GM21381 (cell line): ENCODE measurements around the gene PRRX2.
"Not testable (repeated sequence)": the region's sequence is repeated elsewhere in the genome, so short reads cannot be mapped to it uniquely, and the experiment has no call there.

ENCODE experiments used
- ATAC-seq: cut with Tn5 transposase; IDR thresholded peaks from one replicate; pipeline ENCODE4 v1.9.1; 2021; ENCODE audit warnings: mild to moderate bottlenecking, moderate library complexity; ENCODE audit not compliant: unreplicated experiment

Gene PRRX2

GRCh38 chr9:129653823-129654553 is 11.5 kb upstream of the PRRX2 start:
- no peak for ATAC-seq

DNA sequence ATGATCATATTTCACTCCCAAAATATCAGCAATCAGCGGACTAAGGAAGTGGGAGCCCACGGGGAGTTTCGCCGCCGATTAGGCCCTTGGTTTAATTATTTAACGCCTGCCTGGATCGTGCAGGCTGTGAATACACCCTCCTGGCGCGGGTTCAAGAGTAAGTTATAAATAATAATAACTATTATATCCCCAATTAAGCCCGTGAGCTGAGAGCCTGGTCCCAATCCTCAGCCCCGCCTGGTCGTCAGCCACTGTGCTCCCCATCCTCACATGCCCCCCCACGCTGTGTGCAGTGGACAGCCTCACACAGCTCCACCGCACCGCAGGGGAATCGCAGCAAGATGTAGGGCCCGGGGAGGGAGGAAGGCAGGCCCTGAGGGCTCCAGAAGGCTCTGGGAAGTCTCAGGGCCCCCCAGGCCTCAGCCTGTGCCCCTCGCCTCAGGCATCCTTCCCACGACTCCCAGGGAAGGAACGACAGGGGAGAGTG is 10.8 kb upstream of the PRRX2 start:
- no peak for ATAC-seq

GRCh38 chr9:129655154-129655553 is 10.3 kb upstream of the PRRX2 start:
- no peak for ATAC-seq

DNA sequence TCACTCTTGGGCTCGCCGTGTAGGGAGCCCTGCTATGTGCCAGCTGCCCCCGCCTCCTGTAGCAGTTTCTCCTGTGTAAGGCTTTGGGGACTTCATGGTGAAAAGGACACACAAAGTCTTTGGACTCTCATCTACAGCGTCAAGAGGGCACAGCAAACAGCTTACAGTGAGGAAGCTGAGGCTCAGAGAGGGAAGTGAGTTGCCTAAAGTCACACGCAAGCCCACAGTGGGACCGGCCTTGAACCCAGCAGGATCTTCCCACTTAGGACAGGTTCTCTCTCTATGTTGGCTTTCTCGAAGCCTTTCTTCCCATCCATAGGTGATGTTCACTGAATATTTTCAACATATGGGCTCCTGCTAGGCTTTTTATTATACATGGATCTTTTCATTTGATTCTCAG is 9.8 kb upstream of the PRRX2 start:
- ATAC-seq: no peak

DNA sequence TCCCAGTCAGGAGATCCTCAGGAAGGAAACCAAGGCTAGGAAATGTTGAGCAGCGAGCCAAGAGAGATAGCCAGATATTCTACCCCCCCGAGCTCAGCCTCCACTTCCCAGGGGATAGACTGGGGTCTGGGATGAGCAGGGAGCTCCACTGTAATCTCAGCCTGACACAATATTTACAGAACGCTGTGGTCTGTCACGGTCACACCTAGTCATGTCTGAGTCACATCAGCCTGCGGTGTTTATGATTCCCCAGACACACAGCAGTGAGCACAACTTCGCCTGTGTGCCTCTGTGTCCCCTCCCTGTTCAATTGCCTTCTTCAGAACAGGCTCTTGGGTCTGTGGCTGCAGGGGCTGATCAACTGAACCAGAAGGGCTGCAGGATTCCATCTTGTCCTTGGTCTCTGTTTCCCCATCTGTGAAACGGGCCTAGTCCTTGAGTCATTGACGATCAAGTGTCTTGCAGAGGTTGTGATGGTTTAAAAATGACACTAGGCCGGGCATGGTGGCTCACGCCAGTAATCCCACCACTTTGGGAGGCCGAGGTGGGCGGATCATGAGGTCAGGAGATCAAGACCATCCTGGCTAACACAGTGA is 8.6 kb upstream of the PRRX2 start:
- ATAC-seq: no peak

GRCh38 chr9:129661029-129661428 is 4.4 kb upstream of the PRRX2 start:
- ATAC-seq: no peak

DNA sequence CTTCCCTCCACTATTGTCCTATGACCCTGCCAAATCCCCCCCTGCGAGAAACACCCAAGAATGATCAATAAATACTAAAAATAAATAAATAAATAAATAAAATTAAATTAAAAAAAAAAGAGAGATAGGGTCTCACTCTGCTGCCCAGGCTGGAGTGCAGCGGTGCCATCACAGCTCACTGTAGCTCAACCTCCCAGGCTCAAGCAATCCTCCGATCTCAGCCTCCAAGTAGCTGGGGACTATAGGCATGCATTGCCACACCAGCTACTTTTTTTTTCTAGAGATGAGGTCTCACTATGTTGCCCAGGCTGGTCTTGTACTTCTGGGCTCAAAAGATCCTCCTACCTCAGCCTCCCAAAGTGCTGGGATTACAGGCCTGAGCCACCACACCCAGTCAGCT is 3.2 kb upstream of the PRRX2 start:
- ATAC-seq: not testable (repeated sequence)

DNA sequence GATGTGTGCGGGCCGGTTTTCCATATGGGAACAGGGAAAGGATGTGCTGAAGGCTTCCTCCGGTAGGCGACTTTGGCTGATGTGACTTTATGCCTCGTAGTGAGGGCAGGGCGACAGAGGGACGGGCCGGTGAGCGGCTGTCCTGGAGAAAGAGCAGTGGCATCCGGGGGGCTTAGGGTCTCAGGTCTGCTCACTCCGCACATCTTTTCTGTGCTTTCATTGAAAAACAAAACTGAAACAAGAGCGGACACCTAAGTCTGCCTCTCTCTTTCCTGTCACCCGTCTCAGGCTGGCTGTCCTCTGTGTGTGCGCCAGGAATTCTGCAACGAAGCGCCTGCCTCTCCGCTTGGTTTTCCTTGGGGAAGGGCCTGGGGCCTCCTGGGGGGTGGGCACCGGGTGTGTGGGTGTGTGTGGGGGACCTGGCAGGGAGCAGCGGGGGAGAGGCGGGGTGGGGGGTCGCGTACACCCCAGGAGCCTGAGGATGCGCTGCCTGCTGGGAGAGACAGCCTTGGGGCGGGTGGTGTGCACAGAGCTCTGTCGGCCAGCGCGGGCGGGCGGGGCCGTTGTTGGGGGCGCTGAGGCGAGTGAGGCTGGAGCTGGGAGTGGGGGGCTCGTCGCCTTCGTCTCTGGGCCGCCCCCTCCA is 580 bp upstream of the PRRX2 start:
- no peak for ATAC-seq

DNA sequence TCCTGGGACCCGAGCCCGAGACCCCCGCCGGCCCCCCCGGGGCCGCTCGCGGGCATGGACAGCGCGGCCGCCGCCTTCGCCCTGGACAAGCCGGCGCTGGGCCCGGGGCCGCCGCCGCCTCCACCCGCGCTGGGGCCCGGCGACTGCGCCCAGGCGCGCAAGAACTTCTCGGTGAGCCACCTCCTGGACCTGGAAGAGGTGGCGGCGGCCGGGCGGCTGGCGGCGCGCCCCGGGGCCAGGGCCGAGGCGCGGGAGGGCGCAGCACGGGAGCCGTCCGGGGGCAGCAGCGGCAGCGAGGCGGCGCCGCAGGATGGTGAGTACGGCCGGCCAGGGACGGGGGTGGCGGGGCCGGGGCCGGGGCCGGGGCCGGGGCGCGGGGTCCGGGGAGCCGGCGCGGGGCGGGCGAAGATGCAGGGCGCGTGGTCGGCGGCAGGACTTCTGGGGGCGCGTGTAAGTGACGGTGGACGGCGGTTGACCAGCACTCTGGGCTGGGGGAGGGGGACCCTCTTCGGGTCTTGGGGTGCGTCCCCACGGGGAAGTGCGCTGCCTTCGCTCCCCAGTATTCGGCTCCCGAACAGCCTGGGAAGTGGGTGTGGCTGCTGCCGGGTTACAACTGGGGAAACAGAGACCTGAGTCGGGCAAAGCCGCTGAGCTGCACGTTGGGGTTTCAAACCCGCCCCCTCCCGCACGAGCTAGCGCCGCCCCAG is 520 bp downstream of the PRRX2 start:
- no peak for ATAC-seq

DNA sequence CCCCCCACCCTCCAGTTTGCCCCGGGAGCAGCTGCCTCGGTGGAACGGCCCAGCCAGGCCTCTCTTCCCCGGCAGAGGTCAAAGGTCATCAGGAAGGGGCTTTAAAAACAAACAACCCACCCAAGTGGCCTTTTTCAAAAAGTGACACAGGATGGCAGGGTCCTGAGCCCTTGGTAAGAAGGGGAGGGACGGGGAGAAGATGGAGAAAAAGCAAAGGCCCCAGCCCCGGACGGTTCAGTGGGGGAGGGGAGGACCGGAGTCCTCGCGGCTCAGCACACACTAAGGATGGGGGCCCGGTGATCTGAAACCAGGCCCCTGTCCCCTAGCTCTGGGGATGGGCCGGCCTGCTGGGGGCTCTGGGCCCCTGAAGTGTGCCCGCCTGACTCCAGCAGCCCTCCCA is 1.1 kb downstream of the PRRX2 start:
- no peak for ATAC-seq

DNA sequence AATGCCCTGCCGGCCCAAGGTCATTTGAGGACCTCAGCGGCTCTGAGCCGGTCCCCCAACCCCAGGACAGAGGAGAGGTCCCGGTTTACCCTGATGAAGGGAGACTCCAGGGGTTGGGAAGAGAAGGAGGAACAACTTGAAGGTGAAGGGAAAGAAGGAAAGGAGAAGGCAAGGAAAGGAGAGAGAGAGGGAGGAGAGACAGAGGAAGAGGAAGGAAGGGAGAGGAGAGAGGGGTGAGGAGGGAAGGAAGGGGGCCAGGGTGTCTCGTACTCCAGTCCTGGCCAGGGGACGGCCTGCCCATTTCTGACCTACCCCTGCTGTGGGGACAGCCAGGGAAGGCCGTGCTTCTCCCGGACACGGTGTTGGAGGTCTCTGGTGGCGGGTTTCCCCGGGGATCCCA is 1.9 kb downstream of the PRRX2 start:
- no peak for ATAC-seq

DNA sequence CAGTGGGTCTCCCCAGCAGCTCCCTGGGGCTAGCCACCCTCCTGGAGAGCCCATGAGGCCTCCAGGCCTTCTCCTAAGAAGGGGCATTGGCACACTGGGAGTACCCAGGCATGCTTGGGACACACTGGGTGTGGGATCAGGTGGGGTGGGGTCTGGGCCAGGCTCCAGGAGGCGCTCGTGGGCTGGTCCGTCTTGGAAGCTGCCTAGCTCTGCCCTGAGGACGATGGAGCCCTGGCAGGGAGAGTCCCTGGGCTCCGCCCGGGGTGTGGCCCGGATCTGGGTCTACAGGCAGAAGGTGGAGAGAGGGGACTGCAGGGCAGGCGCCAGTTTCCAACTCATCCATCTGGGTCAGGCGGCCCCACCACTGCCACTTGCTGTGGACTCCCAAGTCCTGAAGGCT is 2.4 kb downstream of the PRRX2 start:
- no peak for ATAC-seq

- no peak for ATAC-seq
Measured at GRCh38 chr9:129669141-129669718, 3.8 kb downstream of the PRRX2 start.

DNA sequence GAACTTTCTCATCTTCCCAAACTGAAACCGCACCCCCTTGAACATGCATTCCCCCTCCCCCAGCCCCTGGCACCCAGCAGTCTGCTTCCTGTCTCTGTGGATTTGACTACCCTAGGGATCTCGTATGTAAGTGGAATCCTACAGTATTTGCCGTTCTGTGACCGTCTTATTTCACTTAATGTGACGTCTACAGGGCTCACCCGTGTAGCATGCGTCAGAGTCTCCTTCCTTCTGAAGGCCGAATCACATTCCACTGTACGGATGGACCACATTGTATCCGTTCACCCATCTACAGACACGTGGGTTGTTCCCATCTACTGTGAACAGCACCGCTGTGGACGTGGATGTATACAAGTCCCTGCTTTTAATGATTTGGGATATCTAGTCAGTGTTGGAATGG is 4.5 kb downstream of the PRRX2 start:
- no peak for ATAC-seq

DNA sequence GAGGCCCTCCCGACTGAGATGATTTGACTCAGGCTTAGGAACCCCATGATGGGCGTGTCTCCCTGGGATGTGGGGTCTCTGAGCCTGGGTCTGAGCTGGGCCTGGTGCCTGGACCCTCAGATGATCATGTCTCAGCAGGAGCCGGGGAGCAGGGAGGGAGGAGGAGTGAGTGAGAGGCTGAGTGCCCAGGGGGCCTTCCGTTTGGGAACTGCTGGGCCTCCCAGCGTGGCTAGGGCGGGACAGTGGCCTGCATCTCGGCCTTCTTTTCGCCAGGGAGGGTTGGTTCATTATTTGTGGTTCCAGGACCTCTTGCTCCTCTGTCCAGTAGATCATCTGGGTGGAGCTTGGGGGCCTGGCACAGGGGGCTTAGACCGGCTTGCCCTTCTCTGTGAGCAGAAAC is 5.6 kb downstream of the PRRX2 start:
- no peak for ATAC-seq

DNA sequence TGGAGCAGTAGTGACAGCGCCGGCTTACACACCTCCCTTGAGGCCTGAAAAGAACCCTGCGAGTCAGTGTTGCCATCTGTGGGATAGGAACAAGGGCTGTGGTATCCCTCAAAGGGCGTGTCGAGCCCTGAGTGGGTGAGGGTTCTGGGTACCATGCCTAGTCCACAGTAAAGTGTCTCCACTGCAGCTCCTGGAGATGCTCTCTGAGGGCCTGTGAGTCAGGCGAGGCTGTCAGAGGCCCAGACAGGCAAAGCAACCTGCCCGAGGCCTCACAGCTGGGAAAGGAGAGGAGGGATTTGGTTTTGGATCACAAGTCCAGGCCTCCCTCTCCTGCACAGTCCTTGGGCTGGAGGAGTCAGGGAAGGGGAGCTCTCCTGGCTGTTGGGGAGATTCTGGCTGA is 6.1 kb downstream of the PRRX2 start:
- ATAC-seq: no peak

- ATAC-seq: no peak
Measured at GRCh38 chr9:129672702-129673101, 7.3 kb downstream of the PRRX2 start.

GRCh38 chr9:129673602-129674001 is 8.2 kb downstream of the PRRX2 start:
- ATAC-seq: no peak

DNA sequence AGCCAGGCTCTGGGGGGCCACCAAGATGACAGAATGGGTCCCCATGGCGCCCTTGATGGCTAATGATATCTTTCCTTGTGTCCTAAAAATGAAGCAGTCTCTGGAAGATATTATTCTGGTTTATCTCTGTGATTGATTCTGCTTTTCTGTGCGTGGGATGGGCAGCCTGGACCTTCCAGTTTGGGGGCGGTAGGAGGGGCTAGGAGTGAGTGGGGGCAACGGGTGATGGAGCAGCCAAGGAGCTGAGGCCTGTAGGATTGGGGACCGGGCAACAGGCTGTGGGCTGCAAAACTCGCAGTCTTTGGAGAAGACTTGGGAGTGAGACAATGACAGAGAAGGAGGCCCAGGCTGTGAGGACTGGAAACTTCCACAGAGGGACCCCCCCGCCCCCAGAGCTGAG is 8.8 kb downstream of the PRRX2 start:
- no peak for ATAC-seq

DNA sequence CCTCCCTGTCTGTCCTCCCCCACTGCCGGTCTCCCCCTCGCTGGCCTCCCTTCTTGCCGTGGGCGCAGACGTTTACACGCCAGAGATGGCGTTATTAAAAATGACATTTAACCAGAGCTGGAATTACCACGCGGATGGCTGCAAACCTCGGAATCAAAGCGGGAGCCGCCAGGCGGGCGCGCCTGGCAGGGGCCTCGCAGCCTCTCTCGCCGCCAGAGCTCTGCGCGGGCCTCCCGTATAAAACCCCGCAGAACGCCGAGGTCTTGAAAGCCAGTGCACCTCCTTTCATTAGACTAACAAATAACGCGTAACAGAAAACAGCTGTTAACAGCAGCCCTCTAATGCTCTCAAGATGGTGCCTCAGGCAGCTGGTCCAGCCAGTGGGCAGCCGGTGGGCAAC is 10.2 kb downstream of the PRRX2 start:
- no peak for ATAC-seq

- no peak for ATAC-seq
Measured at GRCh38 chr9:129676287-129676686, 10.8 kb downstream of the PRRX2 start.
